Breast epithelium (tissue), 4 donors: ENCODE measurements around the gene TPST1. TPM values are rescaled to one million over a fixed set of nuclear protein-coding genes. Genes with fewer than 3 reads are reported as not detected.
"Not testable (repeated sequence)": the region's sequence is repeated elsewhere in the genome, so short reads cannot be mapped to it uniquely, and the experiment has no call there.

Experiments
- DNase-seq, 2 donors: peaks; one replicate each; pipeline ENCODE4 v3.0.0-alpha.2; 2019; ENCODE audit warnings: low spot score in 2 of 2
- H3K27ac ChIP-seq, 2 donors: fragments of 200-600 bp; sonication (generic) in 1 of 2; one replicate each; pipeline ENCODE4 v1.5.1; 2016 to 2019; ENCODE audit warnings: mild to moderate bottlenecking in 1 of 2
- H3K27me3 ChIP-seq, 2 donors: fragments of 200-600 bp; sonication (generic) in 1 of 2; one replicate each; pipeline versions ENCODE4 v1.5.1 to v1.6.0; 2017 to 2019; ENCODE audit warnings: control low read depth in 1 of 2, mild to moderate bottlenecking in 1 of 2
- H3K36me3 ChIP-seq: fragments of 200-600 bp; one replicate; pipeline ENCODE4 v1.5.1; 2019
- H3K4me1 ChIP-seq, 2 donors: fragments of 200-600 bp; sonication (generic); one replicate each; pipeline ENCODE4 v1.5.1; 2016 to 2019; ENCODE audit warnings: control low read depth in 1 of 2
- H3K4me3 ChIP-seq, 3 donors: fragments of 200-600 bp; sonication (generic); 1 replicate in 2 of 3; 2 replicates in 1 of 3; pipeline ENCODE4 v1.5.1; 2016 to 2019; ENCODE audit warnings: mild to moderate bottlenecking in 3 of 3, moderate library complexity in 2 of 3
- H3K9me3 ChIP-seq, 2 donors: fragments of 200-600 bp; sonication (generic) in 1 of 2; one replicate each; pipeline ENCODE4 v1.5.1; 2016 to 2019; ENCODE audit warnings: control low read depth in 1 of 2
- CTCF ChIP-seq, 3 donors: fragments of 450-650 bp; IDR thresholded peaks; one replicate each; pipeline ENCODE4 v1.5.1; 2016 to 2017; ENCODE audit warnings: antibody characterized with exemption in 3 of 3, mild to moderate bottlenecking in 3 of 3, moderate library complexity in 3 of 3
- POLR2A ChIP-seq: fragments of 450-650 bp; IDR thresholded peaks from one replicate; pipeline ENCODE4 v1.6.1; 2016; ENCODE audit warnings: antibody characterized with exemption, mild to moderate bottlenecking, moderate library complexity
- POLR2AphosphoS5 ChIP-seq, 3 donors: sonication (generic); formaldehyde crosslinking; IDR thresholded peaks; one replicate each; pipeline ENCODE4 v1.6.1; 2017; ENCODE audit warnings: antibody characterized with exemption in 3 of 3
- intact Hi-C: fragments of 100-400 bp; cut with DNase I; formaldehyde crosslinking; loops from one replicate; pipeline ENCODE4 v1.15.1; 2023; ENCODE audit warnings: low total_unique reads
- total RNA-seq, 3 donors: library from RNA; depleted of rRNA; stranded (reverse); fragments of >200 nt; gene quantifications; one replicate each; pipeline ENCODE4 v1.1.0, GENCODE V29; 2016

The TPST1 gene
- total RNA-seq, 3 donors from 2014 or later: 23.2 to 34.4 (median 23.3) TPM

DNA sequence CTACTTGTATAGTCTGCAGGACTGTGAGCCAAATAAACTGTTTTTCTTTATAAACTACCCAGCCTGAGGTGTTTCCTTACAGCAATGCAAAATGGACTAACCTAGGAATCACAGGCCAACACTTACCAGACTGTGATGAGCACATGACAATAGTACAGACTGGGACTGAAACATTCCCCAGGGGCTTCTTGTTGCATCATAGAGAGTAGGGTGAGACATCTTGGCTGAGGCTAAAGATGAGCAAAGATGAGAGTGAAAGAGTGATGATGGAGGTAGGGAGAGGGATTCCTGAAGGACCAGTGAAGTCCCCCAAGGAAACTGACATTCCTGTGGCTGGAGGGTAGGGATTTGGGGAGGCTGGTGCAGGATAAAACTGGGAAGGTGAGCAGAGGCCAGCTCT is 194.4 kb downstream of the TPST1 start:
- Histone ChIP-seq H3K36me3 (no peaks in the 10 kb centered on the region), H3K4me1 (no peaks in the 10 kb centered on the region), H3K9me3 (no peaks in the 10 kb centered on the region), H3K4me3 (no peak overlapping the region), H3K27me3 (no peaks in the 10 kb centered on the region), H3K27ac (no peak overlapping the region)
- no peak for DNase-seq
- intact Hi-C loops: no loop called here
- no peak for TF ChIP-seq POLR2AphosphoS5 (IDR thresholded peaks at IDR 0.05)
- TF ChIP-seq POLR2A: no peak
- TF ChIP-seq CTCF (IDR thresholded peaks at IDR 0.05): no peak

- H3K9me3 ChIP-seq: no peaks in the 10 kb centered on the region
- no peak for DNase-seq
- H3K4me1 ChIP-seq: no peaks in the 10 kb centered on the region
- H3K4me3 ChIP-seq: no peak overlapping the region
- H3K36me3 ChIP-seq: no peaks in the 10 kb centered on the region
- no peak overlapping the region for H3K27ac ChIP-seq
- no peaks in the 10 kb centered on the region for H3K27me3 ChIP-seq
- TF ChIP-seq POLR2AphosphoS5 (IDR thresholded peaks at IDR 0.05) (no peak), POLR2A (no peak), CTCF (IDR thresholded peaks at IDR 0.05) (no peak)
- intact Hi-C loops: no loop called here
Observed at GRCh38 chr7:66400400-66400799, 195.3 kb downstream of the TPST1 start.

GRCh38 chr7:66401126-66401525 is 196.0 kb downstream of the TPST1 start:
- H3K4me3 ChIP-seq, H3K36me3 ChIP-seq, H3K9me3 ChIP-seq, intact Hi-C loops, DNase-seq, H3K4me1 ChIP-seq, H3K27ac ChIP-seq, H3K27me3 ChIP-seq: not testable (repeated sequence)

DNA sequence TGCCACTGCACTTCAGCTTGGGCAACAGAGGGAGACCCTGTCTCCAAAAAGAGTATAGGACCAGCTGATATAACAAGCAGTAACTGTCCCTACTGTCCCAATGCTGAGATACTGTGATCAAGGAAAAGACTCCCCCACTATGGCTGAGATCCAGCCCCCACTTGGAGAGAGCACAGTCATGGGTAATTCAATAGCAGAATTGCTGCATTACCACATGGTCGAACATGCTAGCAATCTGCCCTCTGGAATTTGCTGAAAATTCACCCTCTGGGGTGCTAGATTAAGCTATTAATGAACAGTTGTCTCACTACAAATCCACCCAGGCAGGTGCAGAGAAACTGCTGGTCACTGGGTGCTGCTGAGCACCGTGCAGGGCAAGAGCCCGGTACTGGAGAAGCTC is 196.8 kb downstream of the TPST1 start:
- H3K9me3 ChIP-seq, intact Hi-C loops, H3K27ac ChIP-seq, H3K27me3 ChIP-seq, DNase-seq, H3K4me3 ChIP-seq, H3K36me3 ChIP-seq, H3K4me1 ChIP-seq: not testable (repeated sequence)

DNA sequence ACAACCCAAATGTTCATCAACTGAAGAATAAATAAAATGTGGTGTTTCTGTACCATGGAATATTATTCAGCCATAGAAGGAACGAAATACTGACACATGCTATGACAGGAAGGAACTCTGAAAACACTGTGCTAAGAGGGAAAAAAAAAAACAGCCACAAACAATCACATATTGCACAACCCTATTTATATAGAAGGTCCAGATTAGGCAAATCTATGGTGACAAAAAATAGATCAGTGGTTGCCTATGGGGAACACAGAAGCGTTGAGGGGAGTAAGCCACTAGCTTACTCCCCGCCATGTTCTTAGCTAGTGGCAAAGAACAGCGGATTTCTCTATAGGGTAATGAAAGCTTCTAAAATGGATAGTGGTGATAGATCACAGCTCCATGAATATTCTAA is 198.4 kb downstream of the TPST1 start:
- H3K27me3 ChIP-seq: no peaks in the 10 kb centered on the region
- intact Hi-C loops: no loop called here
- no peak for TF ChIP-seq CTCF (IDR thresholded peaks at IDR 0.05)
- no peak for TF ChIP-seq POLR2A
- TF ChIP-seq POLR2AphosphoS5 (IDR thresholded peaks at IDR 0.05): no peak

GRCh38 chr7:66409493-66409892 is 204.4 kb downstream of the TPST1 start:
- Histone ChIP-seq H3K27me3 (no peaks in the 10 kb centered on the region), H3K27ac (no peak overlapping the region), H3K36me3 (no peaks in the 10 kb centered on the region), H3K9me3 (no peaks in the 10 kb centered on the region), H3K4me3 (no peak overlapping the region), H3K4me1 (no peaks in the 10 kb centered on the region)
- TF ChIP-seq POLR2AphosphoS5 (IDR thresholded peaks at IDR 0.05): no peak
- TF ChIP-seq CTCF (IDR thresholded peaks at IDR 0.05): no peak
- TF ChIP-seq POLR2A: no peak
- DNase-seq: no peak
- intact Hi-C loops: loop anchor here (5.0 kb wide), 1 partner anchor 238 kb away; no protein-coding TSS in a partner anchor

More for the DNA sequence above, 198.4 kb downstream of the TPST1 start:
- no peak overlapping the region for H3K27ac ChIP-seq
- H3K36me3 ChIP-seq: no peaks in the 10 kb centered on the region
- no peak for DNase-seq
- no peaks in the 10 kb centered on the region for H3K4me1 ChIP-seq
- H3K4me3 ChIP-seq: no peak overlapping the region
- H3K9me3 ChIP-seq: no peaks in the 10 kb centered on the region

Other genes with a start within 250 kb of the TPST1 start
- gene GUSB, start 223.1 kb upstream of the TPST1 start, total RNA-seq: 10 to 100 TPM; 27.7 to 35.2 (median 33.8) TPM
- 10 to 100 TPM; 31.9 to 39.8 (median 33.1) TPM for gene ASL, start 129.5 kb upstream of the TPST1 start, total RNA-seq
- gene CRCP, start 90.5 kb upstream of the TPST1 start, total RNA-seq: 10 to 100 TPM; 31.5 to 49.8 (median 41.3) TPM